ENCODE results near the gene RIOK1.

- no peak for TF ChIP-seq POLR2A (IDR thresholded peaks at IDR 0.05; ENCODE audit: low read depth, low read length)
- no peak for TF ChIP-seq TAF1 (IDR thresholded peaks at IDR 0.05; ENCODE audit: low read depth, low read length)
- TF ChIP-seq POLR2AphosphoS5 (IDR thresholded peaks at IDR 0.05; ENCODE audit: low read depth, low read length) = no peak
- no peak for TF ChIP-seq POU2F2 (IDR thresholded peaks at IDR 0.05; ENCODE audit: low read depth, low read length)
- no peak for TF ChIP-seq PAX5 (IDR thresholded peaks at IDR 0.05; ENCODE audit: insufficient read depth, low read length, severe bottlenecking)
Observed at GRCh38 chr6:7461416-7461815, 71.8 kb downstream of the RIOK1 start.

All from GM12891 (cell line).